Muscle layer of duodenum (tissue), 2 donors: Measurements from ENCODE around the gene ADAM12.

Source experiments
- H3K27ac ChIP-seq: one replicate; pipeline ENCODE4 v1.7.0; 2013; ENCODE audit warnings: mild to moderate bottlenecking, low read length
- H3K27me3 ChIP-seq: one replicate; pipeline ENCODE4 v1.7.0; 2013; ENCODE audit warnings: low read depth, mild to moderate bottlenecking, control low read depth, low read length
- H3K36me3 ChIP-seq, 2 donors: one replicate each; pipeline ENCODE4 v1.7.0; 2013; ENCODE audit warnings: low read length in 2 of 2, control low read depth in 1 of 2, mild to moderate bottlenecking in 1 of 2; ENCODE audit not compliant: insufficient read depth in 2 of 2, control insufficient read depth in 1 of 2
- H3K4me1 ChIP-seq, 2 donors: one replicate each; pipeline ENCODE4 v1.7.0; 2013; ENCODE audit warnings: low read length in 2 of 2, mild to moderate bottlenecking in 2 of 2, control low read depth in 1 of 2, moderate library complexity in 1 of 2; ENCODE audit not compliant: insufficient read depth in 2 of 2, control insufficient read depth in 1 of 2
- H3K4me3 ChIP-seq, 2 donors: one replicate each; pipeline ENCODE4 v1.7.0; 2013; ENCODE audit warnings: low read length in 2 of 2, low read depth in 1 of 2, mild to moderate bottlenecking in 1 of 2
- H3K9me3 ChIP-seq, 2 donors: one replicate each; pipeline ENCODE4 v1.7.0; 2013; ENCODE audit warnings: low read length in 2 of 2, control low read depth in 1 of 2, mild to moderate bottlenecking in 1 of 2; ENCODE audit not compliant: control insufficient read depth in 1 of 2
- donor health status: healthy.

ADAM12 gene

DNA sequence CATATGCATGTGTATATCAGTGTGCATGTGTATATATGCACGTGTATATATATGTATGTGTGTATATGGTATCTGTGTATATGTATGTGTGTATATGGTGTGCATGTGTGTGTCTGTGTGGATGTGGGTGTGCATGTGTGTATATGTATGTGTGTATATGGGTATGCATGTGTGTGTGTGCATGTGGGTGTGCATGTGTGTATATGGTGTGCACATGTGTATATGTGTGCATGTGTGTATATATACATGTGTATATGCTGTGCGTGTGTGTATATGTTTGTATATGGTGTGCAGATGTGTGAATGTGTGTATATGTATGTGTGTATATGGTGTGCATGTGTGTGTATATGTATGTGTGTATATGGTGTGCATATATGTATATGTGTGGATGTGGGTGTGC, 245.2 kb downstream of the ADAM12 start:
- no peak overlapping the region for H3K4me3 ChIP-seq
- H3K27ac ChIP-seq: no peak overlapping the region
- peaks cover 5% of the 10 kb centered on the region for H3K27me3 ChIP-seq

DNA sequence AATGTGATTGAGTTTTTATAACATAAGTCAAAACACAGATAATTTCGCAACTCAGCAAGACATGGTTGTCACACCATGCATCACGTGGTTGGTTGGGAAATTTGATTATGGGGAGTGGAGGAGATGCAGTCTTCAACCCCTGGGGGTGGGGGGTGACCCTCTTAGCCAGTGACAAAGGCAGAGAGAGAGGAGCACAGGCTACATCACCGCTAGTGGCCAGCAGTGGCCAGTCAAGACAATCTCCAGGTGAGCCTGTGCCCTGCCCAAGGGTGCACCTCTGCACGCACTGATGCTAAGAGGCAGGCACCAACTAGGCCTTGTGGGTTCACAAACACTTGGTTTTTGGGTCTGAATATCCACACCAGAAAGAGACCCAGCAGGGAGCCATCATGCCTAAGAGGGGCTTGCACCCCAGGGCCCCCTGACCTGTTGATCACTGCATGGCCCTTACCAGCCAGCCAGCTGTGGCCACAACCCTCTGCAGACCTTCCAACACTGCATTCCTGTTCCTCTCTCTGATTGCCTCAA, 247.5 kb downstream of the ADAM12 start:
- H3K4me1 ChIP-seq: no peaks in the 10 kb centered on the region
- no peak overlapping the region for H3K4me3 ChIP-seq
- no peaks in the 10 kb centered on the region for H3K36me3 ChIP-seq
- no peak overlapping the region for H3K27ac ChIP-seq
- H3K27me3 ChIP-seq: peaks cover 5% of the 10 kb centered on the region
- H3K9me3 ChIP-seq: no peaks in the 10 kb centered on the region

More for the DNA sequence above, 245.2 kb downstream of the ADAM12 start:
- Histone ChIP-seq H3K9me3 (no peaks in the 10 kb centered on the region), H3K4me1 (no peaks in the 10 kb centered on the region), H3K36me3 (no peaks in the 10 kb centered on the region)

DNA sequence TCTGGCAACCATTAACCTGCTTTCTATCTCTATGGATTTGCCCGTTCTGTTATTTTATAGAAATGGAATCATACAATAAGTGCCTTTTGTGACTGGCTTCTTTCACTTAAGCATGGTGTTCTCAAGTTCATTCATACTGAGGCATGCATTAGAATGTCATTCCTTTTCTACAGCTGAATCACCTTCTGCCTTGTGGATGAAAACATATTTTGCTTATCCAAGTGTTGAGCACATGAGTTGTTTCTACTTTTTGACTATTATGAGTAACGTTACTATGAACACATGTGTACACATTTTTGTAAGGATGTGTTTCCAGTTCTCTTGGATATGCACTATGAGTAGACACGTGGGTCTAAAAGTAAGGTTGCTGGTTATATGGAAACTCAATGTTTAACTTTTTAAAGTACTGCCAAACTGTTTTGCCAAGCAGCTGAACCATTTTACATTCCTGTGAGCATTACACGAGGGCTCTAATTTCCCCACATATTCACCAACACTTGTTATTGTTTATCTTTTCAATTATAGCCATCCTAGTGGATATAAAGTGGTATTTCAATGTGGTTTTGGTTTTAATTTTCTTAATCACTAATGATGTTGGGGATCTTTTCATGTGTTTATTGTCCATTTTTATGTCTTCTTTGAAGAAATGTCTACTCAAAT, 250.6 kb downstream of the ADAM12 start:
- Histone ChIP-seq H3K4me3 (no peak overlapping the region), H3K36me3 (no peaks in the 10 kb centered on the region), H3K27me3 (no peaks in the 10 kb centered on the region), H3K4me1 (no peaks in the 10 kb centered on the region), H3K9me3 (no peaks in the 10 kb centered on the region), H3K27ac (no peak overlapping the region)

DNA sequence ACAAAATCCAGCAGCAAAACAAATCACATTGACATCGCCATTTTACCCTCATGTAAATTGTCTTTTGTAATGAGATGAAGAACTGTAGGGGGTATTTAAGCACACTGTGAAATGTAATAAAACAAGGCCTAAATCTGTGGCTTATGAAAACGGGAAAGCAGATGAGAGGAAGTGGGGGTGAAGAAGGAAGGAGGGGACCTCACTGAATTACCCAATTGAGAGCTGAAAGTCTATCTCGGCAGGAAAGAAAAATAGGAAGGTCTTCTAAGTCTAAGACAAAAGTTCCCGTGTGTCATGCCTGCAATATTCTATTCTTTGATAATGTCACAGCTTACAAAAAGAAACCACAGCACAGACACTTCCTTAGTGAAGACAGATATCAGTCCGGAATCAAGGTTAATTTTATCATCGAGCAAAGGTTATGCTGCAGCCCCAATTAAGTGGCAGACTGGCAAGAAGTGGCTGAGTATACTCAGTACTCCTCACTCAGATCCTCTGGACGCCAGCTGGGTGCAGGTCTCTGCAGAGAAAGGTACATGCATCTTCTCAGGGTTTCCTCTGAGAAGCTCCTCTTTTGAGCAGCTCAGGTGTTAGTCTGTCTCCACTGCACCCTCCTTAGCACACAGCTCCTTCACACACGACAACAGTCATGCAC, 252.2 kb downstream of the ADAM12 start:
- Histone ChIP-seq H3K9me3 (no peaks in the 10 kb centered on the region), H3K27ac (no peak overlapping the region), H3K4me1 (no peaks in the 10 kb centered on the region), H3K4me3 (no peak overlapping the region), H3K27me3 (no peaks in the 10 kb centered on the region), H3K36me3 (no peaks in the 10 kb centered on the region)

DNA sequence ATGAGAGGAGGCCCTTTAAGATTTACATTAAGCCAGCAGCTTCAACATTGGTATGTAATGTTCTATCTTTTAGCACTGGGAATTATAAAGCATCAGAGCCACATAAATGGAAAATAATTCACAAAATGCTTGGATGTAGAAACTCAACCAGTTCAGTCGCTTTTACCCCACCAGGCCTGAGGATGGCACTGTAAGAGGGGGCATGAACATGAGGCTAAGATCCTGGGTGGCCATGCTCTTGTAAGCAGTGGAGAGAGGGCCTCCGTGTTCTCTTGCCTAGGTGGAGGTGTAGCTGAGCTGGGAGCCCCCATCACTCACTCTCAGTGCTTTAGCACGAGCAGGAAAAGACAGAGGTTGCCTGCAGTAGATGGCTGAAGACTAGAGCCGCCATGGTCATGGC, 253.1 kb downstream of the ADAM12 start:
- no peaks in the 10 kb centered on the region for H3K27me3 ChIP-seq
- H3K4me3 ChIP-seq: no peak overlapping the region
- no peaks in the 10 kb centered on the region for H3K36me3 ChIP-seq
- no peaks in the 10 kb centered on the region for H3K4me1 ChIP-seq
- no peak overlapping the region for H3K27ac ChIP-seq
- no peaks in the 10 kb centered on the region for H3K9me3 ChIP-seq

DNA sequence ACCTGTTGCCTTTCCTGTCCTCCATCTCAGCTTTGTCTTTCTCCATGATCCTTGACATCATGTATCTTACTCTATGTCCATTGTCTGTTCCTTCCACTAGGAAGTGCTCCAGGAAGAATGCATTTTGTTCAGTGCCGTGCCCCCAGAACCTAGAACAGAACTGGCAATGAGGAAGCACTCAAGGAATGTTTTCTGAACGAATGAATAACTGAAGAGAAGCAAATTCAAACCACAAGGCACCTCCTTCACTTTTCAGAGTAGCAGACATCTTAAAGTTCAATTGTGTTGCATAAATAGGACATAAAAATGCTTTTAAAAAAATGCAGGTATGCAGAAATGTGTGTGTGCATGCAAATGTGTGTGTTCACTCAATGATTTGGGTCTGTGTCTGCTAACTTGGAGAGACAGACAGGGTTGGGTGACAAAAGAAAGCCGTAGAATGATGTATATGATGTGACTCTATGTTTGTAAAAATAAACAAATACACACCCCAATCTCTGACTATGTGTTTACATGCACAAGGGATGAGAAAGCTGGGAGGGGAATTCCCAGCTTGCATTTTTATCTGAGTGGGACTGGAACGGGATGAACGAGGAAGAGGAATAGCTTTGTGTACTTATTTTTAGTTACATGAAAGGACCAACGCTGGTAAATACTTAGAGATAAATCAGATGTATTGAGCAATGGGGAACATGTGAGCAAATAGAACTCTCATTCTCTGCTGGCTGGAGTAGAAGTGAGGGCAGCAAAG, 254.2 kb downstream of the ADAM12 start:
- Histone ChIP-seq H3K4me1 (no peaks in the 10 kb centered on the region), H3K36me3 (no peaks in the 10 kb centered on the region), H3K9me3 (no peaks in the 10 kb centered on the region), H3K27me3 (no peaks in the 10 kb centered on the region), H3K4me3 (no peak overlapping the region), H3K27ac (no peak overlapping the region)

DNA sequence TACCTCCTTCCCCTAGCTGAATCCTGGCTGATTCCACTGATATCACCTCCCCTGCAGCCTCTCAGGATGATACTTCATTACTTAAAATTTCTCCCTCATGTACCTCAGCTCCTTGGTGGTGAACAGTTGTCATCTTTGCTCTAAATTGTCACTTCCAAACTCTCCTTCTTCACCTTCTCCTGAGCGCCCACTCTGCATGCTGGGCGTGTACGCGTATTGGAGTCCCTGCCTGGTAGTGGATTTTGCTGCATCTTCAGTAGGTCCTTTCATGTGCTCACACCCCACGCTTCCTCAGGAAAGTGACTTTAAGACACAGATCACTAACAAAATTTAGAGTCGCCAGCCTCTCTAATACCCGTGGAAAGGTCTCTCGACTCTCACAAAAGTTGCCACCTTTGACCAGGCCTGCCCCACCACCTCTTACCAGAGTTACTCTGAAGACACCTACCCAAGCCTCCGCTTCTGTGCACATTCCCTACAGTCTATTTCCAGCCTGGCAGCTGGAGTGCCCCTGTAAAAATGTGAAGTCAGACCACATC, 255.1 kb downstream of the ADAM12 start:
- Histone ChIP-seq H3K9me3 (no peaks in the 10 kb centered on the region), H3K4me1 (no peaks in the 10 kb centered on the region), H3K36me3 (no peaks in the 10 kb centered on the region), H3K27me3 (no peaks in the 10 kb centered on the region), H3K4me3 (no peak overlapping the region), H3K27ac (no peak overlapping the region)

DNA sequence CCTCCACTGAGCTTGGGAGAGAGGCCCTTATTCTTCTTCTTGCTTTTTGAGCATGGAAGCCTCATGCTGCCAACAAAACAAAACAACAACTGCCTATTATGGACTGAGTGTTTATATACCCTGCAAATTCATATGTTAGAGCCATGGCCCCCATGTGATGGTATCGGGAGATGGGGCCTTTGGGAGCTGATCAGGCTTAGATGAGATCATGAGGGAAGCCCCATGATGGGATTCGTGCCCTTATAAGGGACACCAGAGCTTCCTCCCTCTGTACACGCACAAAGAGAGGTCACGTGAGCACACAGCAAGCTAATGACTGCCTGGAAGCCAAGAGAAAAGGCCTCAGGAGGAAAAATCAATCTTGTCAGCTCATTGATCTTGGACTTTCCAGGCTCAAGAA, 256.9 kb downstream of the ADAM12 start:
- no peaks in the 10 kb centered on the region for H3K27me3 ChIP-seq
- no peak overlapping the region for H3K27ac ChIP-seq
- no peaks in the 10 kb centered on the region for H3K9me3 ChIP-seq
- no peaks in the 10 kb centered on the region for H3K36me3 ChIP-seq
- no peaks in the 10 kb centered on the region for H3K4me1 ChIP-seq
- H3K4me3 ChIP-seq: no peak overlapping the region

DNA sequence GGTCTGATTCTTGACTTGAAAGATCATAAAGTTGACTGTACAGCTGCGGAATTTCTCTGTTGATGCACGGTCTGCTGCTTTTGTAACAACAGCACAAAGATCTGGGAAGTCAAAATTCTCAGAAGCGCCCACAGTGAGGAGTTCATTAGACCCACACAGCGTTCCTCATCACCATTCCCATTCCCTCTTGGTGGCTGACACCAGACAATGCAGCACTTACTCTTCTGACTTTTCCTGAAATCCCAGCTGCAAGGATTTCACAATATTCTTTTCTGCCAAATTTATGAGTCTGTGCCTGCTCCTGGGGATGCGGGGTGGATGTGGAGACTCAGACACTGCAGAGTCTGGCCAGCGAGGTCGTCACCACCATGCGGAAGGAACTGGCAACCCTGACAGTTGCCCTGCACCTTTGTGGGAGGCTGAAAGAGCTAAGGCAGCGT, 258.0 kb downstream of the ADAM12 start:
- Histone ChIP-seq H3K4me3 (no peak overlapping the region), H3K4me1 (no peaks in the 10 kb centered on the region), H3K9me3 (no peaks in the 10 kb centered on the region), H3K36me3 (no peaks in the 10 kb centered on the region), H3K27me3 (no peaks in the 10 kb centered on the region), H3K27ac (no peak overlapping the region)

DNA sequence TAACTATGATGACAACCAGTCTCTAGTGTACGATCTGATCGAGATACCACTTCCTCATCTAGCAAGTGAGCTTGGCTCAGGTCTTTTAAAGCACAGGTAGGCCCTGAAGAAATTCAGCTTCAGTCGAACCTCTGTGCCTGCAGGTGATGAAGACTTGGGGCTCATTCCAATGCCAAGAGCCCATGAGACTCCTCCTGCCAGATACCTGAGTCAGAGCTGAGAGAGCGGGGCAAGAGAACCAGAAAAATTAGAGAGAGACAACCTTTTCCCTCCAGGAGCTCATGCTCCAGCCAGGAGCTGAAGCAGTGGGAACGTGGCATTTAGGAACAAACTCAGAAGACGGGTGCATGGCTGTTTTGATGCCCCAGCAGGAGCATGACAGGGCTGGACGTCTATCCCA, 259.3 kb downstream of the ADAM12 start:
- Histone ChIP-seq H3K9me3 (no peaks in the 10 kb centered on the region), H3K27me3 (no peaks in the 10 kb centered on the region), H3K4me1 (no peaks in the 10 kb centered on the region), H3K27ac (no peak overlapping the region), H3K36me3 (no peaks in the 10 kb centered on the region), H3K4me3 (no peak overlapping the region)

DNA sequence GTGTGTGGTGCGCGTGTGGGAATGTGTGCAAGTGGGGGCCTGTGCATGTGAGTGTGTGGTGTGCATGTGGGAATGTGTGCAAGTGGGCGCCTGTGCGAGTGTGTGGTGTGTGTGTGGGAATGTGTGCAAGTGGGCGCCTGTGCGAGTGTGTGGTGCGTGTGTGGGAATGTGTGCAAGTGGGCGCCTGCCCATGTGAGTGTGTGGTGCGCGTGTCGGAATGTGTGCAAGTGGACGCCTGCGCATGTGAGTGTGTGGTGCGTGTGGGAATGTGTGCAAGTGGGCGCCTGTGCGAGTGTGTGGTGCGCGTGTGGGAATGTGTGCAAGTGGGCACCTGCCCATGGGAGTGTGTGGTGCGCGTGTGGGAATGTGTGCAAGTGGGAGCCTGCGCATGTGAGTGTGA, 259.7 kb downstream of the ADAM12 start:
- H3K27ac ChIP-seq: no peak overlapping the region
- no peak overlapping the region for H3K4me3 ChIP-seq
- no peaks in the 10 kb centered on the region for H3K36me3 ChIP-seq
- H3K9me3 ChIP-seq: no peaks in the 10 kb centered on the region
- no peaks in the 10 kb centered on the region for H3K27me3 ChIP-seq
- no peaks in the 10 kb centered on the region for H3K4me1 ChIP-seq
